Stimulated activated naive B cell treated with anti-CD40 and anti-IgM and Interleukin-4, amounts not matched to agents 10 μg/mL and 1 μg/mL and 100 μg/mL, for 72 hours (primary cell): Measurements from ENCODE around the gene EXOC2.
A peak's percentile ranks its signal among the peaks of the same experiment; 100 is the strongest.
"Not testable (repeated sequence)": the region's sequence is repeated elsewhere in the genome, so short reads cannot be mapped to it uniquely, and the experiment has no call there.

Source experiments
- ATAC-seq, 2 donors: fragments of 150-1000 bp; cut with Tn5 transposase; replicated peaks; 2 replicates each; pipeline ENCODE4 v1.10.0; 2021; ENCODE audit warnings: moderate library complexity in 1 of 2
- DNase-seq: peaks from one replicate; pipeline ENCODE4 v3.0.0; 2021
- H3K27ac Mint-ChIP-seq: one replicate; pipeline ENCODE4 v1.8.0; 2022; ENCODE audit warnings: mild to moderate bottlenecking, mixed read lengths
- H3K27me3 Mint-ChIP-seq, 2 donors: one replicate each; pipeline ENCODE4 v1.8.0; 2022; ENCODE audit warnings: mixed read lengths in 2 of 2
- H3K36me3 Mint-ChIP-seq, 2 donors: one replicate each; pipeline ENCODE4 v1.8.0; 2022; ENCODE audit warnings: mixed read lengths in 2 of 2, mild to moderate bottlenecking in 1 of 2
- H3K4me1 Mint-ChIP-seq, 2 donors: one replicate each; pipeline ENCODE4 v1.8.0; 2022; ENCODE audit warnings: mixed read lengths in 2 of 2, mild to moderate bottlenecking in 1 of 2
- H3K4me3 Mint-ChIP-seq, 2 donors: one replicate each; pipeline ENCODE4 v1.8.0; 2022; ENCODE audit warnings: mild to moderate bottlenecking in 2 of 2, mixed read lengths in 2 of 2, moderate library complexity in 1 of 2
- H3K9me3 Mint-ChIP-seq, 2 donors: one replicate each; pipeline ENCODE4 v1.8.0; 2022; ENCODE audit warnings: mixed read lengths in 2 of 2, mild to moderate bottlenecking in 1 of 2

EXOC2 gene

DNA sequence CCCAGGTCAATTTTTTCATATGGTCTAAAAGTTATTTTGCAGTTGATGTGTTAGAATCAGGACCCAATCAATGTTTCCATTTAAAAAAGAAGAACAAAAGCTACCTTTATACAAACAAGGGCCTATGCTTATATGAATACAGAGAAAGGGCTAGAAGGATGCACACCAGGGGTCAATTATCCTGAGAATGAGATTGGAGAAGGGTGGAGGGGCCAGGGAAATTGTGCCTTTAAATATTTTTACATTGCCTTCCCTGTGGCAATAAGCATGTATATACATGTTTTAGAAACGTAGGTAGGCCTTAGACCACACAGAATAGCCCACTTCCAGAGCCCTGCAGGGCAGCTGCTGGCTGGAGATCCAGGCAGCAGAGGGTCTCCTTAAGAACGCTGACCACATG, 12.7 kb downstream of the EXOC2 start:
- peaks cover 7 to 25% of the 10 kb centered on the region in 2 donors for H3K36me3 Mint-ChIP-seq
- DNase-seq: no peak
- no peaks in the 10 kb centered on the region for H3K27me3 Mint-ChIP-seq
- peaks cover 26 to 51% of the 10 kb centered on the region in 2 donors for H3K4me1 Mint-ChIP-seq
- no peak for ATAC-seq
- no peak overlapping the region for H3K27ac Mint-ChIP-seq
- no peak overlapping the region for H3K4me3 Mint-ChIP-seq
- H3K9me3 Mint-ChIP-seq: no peaks in the 10 kb centered on the region

DNA sequence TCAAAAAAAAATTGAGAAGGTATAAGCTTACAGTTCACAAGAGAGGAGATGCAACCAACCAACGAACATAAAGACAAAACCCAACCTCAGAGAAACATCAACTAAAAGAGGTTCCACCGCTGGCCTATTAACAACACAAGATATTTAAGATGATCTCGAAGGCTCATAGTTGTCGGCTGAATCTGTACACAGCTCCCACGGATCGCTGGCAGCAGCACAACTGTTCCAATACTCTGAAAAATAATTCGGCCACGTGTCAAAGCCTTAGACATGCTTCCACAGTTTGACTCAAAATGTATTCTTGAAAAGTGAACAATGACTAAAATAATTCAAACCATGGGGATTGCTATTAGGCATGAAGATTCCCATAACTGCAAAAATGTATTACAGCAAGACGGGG, 13.7 kb downstream of the EXOC2 start:
- H3K9me3 Mint-ChIP-seq: no peaks in the 10 kb centered on the region
- DNase-seq (no peak), ATAC-seq (no peak)
- H3K4me1 Mint-ChIP-seq: peaks cover 28 to 54% of the 10 kb centered on the region in 2 donors
- no peaks in the 10 kb centered on the region for H3K27me3 Mint-ChIP-seq
- H3K27ac Mint-ChIP-seq: no peak overlapping the region
- peaks cover 9 to 20% of the 10 kb centered on the region in 2 donors for H3K36me3 Mint-ChIP-seq
- H3K4me3 Mint-ChIP-seq: no peak overlapping the region

DNA sequence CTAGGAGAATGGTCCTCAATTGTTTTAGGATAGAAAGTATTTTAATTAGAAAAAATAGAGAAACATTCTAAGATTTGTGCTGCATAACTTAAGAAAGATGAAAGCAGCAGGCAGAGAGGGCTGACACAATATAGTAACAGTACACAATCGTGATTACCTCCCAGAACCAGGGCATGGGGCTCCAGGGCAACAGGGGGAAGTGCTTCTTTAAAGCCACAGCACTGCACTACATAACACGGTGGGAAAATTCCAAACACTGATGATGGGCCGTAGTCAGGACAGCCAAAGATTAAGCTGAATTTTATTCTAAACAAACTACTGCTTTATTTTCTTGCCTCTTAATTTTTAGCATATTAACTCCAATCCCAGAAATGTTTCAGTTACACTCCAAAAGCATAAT, 14.4 kb downstream of the EXOC2 start:
- Mint-ChIP-seq H3K9me3 (no peaks in the 10 kb centered on the region), H3K27me3 (no peaks in the 10 kb centered on the region), H3K4me3 (no peak overlapping the region), H3K4me1 (peaks cover 24 to 46% of the 10 kb centered on the region in 2 donors), H3K27ac (no peak overlapping the region), H3K36me3 (peaks cover 9 to 17% of the 10 kb centered on the region in 2 donors)
- DNase-seq (no peak), ATAC-seq (no peak)

DNA sequence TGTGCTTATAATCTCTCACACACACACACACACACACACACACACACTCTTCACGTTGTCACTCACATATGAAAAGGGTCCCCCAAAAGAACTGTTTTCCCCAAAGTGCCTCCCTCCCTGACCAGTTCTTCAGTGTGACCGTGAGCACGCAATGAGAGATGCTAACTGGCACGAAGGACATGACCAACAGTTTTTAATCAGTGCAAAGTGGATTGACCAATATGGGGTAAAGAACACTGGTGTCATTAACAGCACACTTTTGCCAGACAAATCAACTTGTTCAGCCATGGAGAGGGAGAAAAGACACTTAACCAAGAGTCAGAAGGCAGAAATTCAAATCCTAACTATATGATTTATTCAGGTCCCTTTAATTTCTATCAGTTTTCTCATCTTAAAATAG, 15.0 kb downstream of the EXOC2 start:
- no peak for DNase-seq
- no peaks in the 10 kb centered on the region for H3K9me3 Mint-ChIP-seq
- no peaks in the 10 kb centered on the region for H3K27me3 Mint-ChIP-seq
- H3K4me3 Mint-ChIP-seq: no peak overlapping the region
- H3K36me3 Mint-ChIP-seq: peaks cover 9 to 15% of the 10 kb centered on the region in 2 donors
- H3K4me1 Mint-ChIP-seq: peaks cover 22 to 40% of the 10 kb centered on the region in 2 donors
- H3K27ac Mint-ChIP-seq: no peak overlapping the region
- no peak for ATAC-seq

DNA sequence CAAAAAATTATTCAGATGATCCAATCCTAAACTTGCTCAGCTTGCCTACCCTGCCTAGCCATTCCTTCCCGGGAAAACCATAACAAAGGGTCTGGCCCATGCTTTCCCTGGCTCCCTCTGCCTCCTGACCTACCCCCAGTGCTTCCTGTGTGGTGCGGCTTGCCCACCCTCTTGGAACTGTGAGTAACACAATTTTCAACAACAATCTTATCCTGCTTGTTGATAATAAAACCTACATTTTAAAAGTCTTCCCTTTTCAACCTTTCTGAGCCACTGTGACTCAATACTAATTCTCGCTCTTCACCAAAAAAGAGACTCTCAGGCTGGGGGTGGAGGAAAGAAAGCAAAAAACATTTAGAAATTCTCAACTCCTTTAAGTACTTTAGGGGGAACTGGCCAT, 18.0 kb downstream of the EXOC2 start:
- Mint-ChIP-seq H3K4me3 (no peak overlapping the region), H3K27ac (no peak overlapping the region), H3K9me3 (peaks cover 6 to 7% of the 10 kb centered on the region in 2 donors), H3K4me1 (peaks cover 11 to 22% of the 10 kb centered on the region in 2 donors), H3K27me3 (no peaks in the 10 kb centered on the region), H3K36me3 (peaks cover 14 to 18% of the 10 kb centered on the region in 2 donors)
- DNase-seq: no peak
- ATAC-seq: no peak

DNA sequence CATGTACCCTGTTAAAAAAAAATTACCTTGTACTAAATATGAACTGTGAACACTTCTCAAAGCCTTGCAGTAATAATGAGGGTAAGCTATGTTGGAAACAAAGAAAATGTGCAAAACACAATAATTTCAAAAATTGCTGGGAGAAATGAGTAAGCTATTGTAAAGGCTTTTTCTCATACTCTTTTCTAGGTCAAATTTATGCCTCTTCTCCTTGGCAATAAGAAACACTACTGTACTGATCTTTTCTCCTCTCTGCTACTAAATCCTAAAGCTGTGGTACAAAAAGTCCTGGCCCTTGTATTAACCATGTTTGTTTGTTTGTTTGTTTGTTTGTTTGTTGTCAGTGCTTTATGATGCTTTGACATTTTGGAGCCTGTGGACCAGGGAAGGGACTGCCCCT, 18.5 kb downstream of the EXOC2 start:
- H3K27ac Mint-ChIP-seq: no peak overlapping the region
- peaks cover 6 to 7% of the 10 kb centered on the region in 2 donors for H3K9me3 Mint-ChIP-seq
- DNase-seq (no peak), ATAC-seq (no peak)
- no peaks in the 10 kb centered on the region for H3K27me3 Mint-ChIP-seq
- peaks cover 14 to 17% of the 10 kb centered on the region in 2 donors for H3K36me3 Mint-ChIP-seq
- H3K4me1 Mint-ChIP-seq: peaks cover 12 to 17% of the 10 kb centered on the region in 2 donors
- no peak overlapping the region for H3K4me3 Mint-ChIP-seq

DNA sequence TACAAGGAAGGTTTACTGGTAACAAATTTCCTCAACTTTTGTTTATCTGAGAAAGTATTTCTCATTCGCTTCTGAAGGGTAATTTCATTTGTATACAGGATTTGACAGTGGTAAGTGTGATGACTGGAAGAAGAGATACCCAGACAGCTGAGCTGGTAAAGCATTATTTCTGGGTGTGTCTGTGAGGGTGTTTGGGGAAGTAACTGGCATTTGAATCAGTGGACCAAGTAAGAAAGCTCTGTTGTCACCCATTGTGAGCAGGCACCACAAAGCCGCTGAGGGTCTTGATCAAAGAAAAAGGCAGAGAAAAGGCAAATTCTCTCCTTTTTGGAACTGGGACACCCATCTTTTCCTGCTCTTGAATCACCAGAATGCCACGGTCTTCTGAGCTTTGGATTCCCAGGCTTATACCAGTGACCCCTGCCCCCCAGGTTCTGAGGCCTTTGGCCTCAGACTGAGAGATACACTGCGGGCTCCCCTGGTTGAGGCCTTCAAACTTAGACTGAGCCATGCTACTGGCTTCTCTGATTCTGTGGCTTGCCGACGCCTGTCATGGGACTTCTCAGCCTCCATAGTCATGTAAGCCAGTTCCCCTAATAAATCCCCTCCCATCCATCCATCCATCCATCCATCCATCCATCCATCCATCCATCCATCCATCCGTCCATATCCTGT, 25.5 kb downstream of the EXOC2 start:
- peak; percentile 14 for DNase-seq
- no peaks in the 10 kb centered on the region for H3K27me3 Mint-ChIP-seq
- peaks cover 13 to 20% of the 10 kb centered on the region in 2 donors for H3K36me3 Mint-ChIP-seq
- H3K27ac Mint-ChIP-seq: peak overlapping the region; percentile 59
- H3K4me1 Mint-ChIP-seq: peaks cover 31 to 41% of the 10 kb centered on the region in 2 donors
- ATAC-seq: peak in 1 of 2 donors; percentile 99
- H3K4me3 Mint-ChIP-seq: peak overlapping the region in 1 of 2 donors; percentile 43
- peaks cover 5 to 15% of the 10 kb centered on the region in 2 donors for H3K9me3 Mint-ChIP-seq

DNA sequence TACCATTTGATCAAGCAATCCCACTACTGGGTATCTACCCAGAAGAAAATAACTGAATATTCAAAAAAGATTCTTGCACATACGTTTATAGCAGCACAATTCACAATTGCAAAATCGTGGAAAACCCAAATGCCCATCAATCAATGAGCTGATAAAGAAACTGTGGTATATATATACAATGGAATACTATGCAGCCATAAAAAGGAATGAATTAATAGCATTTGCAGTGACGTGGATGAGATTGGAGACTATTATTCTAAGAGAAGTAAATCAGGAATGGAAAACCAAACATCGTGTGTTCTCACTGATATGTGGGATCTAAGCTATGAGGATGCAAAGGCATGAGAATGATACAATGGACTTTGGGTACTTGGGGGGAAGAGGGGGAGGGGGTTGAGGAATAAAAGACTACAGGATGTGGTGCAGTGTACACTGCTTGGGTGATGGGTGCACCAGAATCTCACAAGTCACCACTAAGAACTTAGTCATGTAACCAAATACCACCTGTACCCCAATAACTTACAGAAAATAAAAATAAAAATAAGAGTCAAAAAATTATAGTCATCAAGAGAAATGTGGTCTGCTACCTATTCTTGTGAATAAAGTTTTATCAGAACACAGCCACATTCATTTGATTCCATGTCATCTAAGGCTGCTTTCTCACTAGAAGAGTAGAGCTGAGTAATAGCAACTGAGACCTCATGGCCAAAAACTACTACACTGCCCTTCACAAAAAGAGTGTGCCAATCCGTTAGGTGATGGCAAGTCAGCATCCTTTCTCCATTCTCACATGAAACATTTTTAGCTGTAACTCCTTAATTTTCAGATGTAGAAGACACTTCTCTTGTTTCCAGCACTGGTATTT, 27.3 kb downstream of the EXOC2 start:
- H3K4me3 Mint-ChIP-seq: no peak overlapping the region
- no peak overlapping the region for H3K27ac Mint-ChIP-seq
- DNase-seq (no peak), ATAC-seq (no peak)
- peaks cover 0 to 9% of the 10 kb centered on the region in 2 donors for H3K9me3 Mint-ChIP-seq
- H3K4me1 Mint-ChIP-seq: peaks cover 49 to 54% of the 10 kb centered on the region in 2 donors
- no peaks in the 10 kb centered on the region for H3K27me3 Mint-ChIP-seq
- peaks cover 8 to 18% of the 10 kb centered on the region in 2 donors for H3K36me3 Mint-ChIP-seq

DNA sequence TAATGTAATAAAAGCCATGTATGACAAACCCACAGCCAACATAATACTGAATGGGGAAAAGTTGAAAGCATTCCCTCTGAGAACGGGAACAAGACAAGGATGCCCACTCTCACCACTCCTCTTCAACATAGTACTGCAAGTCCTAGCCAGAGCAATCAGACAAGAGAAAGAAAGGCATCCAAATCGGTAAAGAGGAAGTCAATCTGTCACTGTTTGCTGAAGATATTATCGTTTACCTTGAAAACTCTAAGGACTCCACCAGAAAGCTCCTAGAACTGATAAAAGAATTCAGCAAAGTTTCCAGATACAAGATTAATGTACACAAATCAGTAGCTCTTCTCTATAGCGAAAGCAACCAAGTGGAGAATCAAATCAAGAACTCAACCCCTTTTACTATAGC, 29.2 kb downstream of the EXOC2 start:
- Mint-ChIP-seq H3K36me3 (peaks cover 6 to 25% of the 10 kb centered on the region in 2 donors), H3K4me1 (peaks cover 63 to 67% of the 10 kb centered on the region in 2 donors), H3K9me3 (peaks cover 0 to 12% of the 10 kb centered on the region in 2 donors)
- H3K4me3 Mint-ChIP-seq, ATAC-seq, H3K27ac Mint-ChIP-seq, DNase-seq, H3K27me3 Mint-ChIP-seq: not testable (repeated sequence)

DNA sequence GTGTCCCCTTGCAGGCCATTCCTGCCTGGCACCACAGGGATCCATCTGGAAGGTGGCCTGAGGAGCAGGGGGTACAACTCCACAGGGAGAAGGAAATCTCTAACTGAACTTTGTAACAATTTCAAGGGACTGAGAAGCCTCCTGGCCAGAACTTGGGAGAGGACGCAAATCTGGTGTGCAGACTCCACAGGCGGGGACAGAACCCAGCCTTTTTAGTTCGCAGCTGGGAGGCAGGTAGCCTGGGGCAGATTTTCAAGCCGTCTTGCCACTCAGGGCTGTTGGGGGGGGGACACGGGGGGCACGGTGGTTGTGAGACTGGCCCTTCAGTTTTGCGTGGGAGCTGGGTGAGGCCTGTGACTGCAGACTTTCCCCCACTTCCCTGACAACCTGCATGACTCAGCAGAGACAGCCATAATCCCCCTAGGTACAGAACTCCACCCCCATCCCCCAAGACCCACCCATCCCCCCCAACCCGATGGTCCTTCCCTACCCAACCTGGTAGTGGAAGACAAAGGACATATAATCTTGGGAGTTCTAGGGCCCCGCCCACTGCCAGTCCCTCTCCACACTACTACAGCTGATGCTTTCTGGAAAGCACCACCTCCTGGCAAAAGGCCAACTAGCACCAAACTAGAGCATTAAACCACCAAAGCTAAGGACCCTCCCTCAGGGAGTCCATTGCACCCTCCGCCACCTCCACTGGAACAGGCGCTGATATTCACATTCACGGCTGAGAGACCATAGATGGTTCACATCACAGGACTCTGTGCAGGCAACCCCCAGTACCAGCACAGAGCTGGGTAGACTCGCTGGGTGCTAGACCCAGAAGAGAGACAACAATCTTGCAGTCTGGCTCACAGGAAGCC, 33.0 kb downstream of the EXOC2 start:
- ATAC-seq: no peak
- Mint-ChIP-seq H3K36me3 (peaks cover 7 to 34% of the 10 kb centered on the region in 2 donors), H3K4me3 (no peak overlapping the region), H3K4me1 (peaks cover 53 to 72% of the 10 kb centered on the region in 2 donors), H3K27me3 (no peaks in the 10 kb centered on the region), H3K27ac (peak overlapping the region; percentile 87), H3K9me3 (peaks cover 0 to 8% of the 10 kb centered on the region in 2 donors)
- no peak for DNase-seq

DNA sequence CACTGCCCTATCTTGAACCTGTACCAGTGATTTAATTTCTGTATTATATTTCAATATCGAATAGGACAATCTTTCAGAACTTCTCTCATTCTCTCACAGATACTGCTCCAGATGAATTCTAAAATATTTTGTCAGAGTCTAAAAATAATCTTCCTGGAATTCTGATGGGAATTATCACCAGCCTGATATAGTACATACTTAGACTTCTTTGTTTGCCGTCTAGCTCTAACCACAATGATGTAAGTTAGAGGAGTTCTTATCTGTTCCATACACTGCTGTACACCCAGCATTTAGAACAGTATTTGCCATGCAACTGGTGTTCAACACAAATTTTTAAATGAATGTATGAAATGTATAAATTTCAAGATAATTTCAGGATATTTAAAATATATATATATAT, 34.7 kb downstream of the EXOC2 start:
- H3K4me1 Mint-ChIP-seq: peaks cover 41 to 55% of the 10 kb centered on the region in 2 donors
- ATAC-seq (no peak), DNase-seq (no peak)
- no peaks in the 10 kb centered on the region for H3K27me3 Mint-ChIP-seq
- H3K4me3 Mint-ChIP-seq: no peak overlapping the region
- no peak overlapping the region for H3K27ac Mint-ChIP-seq
- H3K36me3 Mint-ChIP-seq: peaks cover 13 to 38% of the 10 kb centered on the region in 2 donors
- peaks cover 0 to 8% of the 10 kb centered on the region in 2 donors for H3K9me3 Mint-ChIP-seq

DNA sequence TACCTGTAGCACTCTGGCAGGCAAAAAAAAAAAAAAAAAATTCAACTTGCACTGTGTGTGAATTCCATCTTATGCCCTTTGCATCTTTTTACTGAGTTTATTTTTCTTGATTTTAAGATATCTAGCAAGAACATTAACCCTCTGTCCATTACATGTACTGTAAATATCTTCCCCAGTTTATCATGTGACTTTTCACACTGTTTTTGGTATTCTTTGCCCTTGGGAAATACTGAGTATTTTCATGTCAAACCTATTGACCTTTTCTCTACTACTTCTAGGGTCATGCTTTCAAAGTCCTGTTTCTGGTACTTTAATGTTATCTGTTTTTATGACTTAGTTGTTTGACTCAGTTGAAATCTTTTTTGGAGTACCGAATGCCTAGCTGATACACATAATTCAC, 35.2 kb downstream of the EXOC2 start:
- Mint-ChIP-seq H3K27me3 (no peaks in the 10 kb centered on the region), H3K9me3 (peaks cover 0 to 8% of the 10 kb centered on the region in 2 donors), H3K4me3 (no peak overlapping the region), H3K36me3 (peaks cover 13 to 38% of the 10 kb centered on the region in 2 donors), H3K27ac (no peak overlapping the region), H3K4me1 (peaks cover 36 to 50% of the 10 kb centered on the region in 2 donors)
- ATAC-seq: no peak
- DNase-seq: no peak

DNA sequence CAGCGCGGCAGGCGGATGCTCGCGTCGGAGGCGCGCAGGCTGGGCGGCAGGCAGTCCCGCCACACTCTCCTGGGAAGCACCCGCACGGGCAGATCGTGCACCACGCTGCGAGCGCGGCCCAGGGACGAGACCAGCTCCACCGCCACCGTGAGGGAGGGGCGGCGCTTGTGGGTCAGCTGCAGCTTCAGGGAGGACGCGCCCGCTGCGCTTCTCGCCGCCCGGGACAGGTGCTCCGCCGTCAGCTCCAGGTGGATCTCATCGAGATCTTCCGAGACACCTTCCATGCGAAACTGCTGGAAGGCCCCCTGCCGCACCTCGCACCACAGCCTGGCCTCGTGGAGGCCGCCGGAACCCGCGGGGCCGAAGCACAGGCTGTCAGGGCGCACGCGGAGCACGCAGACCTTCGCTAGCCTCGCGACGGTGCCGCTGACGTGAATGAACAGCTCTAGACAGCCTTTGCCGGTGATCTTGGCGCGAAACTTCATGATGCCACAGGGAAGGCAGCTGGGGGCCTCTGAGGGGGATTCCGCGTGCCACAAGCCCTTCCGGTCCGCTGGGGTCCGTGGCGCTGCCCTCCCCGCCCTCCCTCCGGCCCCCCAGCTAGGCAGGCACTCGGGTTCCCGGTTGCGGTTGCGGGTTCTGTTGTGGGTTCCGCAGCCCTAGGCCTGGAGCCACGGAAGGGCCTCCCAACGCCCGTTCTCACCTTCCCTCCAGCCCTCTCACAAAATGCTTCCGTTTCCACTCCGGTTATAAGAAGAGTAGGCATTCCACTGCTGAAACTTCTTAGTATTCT, 36.3 kb downstream of the EXOC2 start, which contains the start of gene HUS1B:
Gene HUS1B, minus strand, starts transcription at position 641 of the 793 bp plus-strand sequence. Its CDS starts 156 bp downstream, at position 485.
- Mint-ChIP-seq H3K36me3 (peaks cover 13 to 38% of the 10 kb centered on the region in 2 donors), H3K27ac (no peak within 1 kb of the TSS), H3K27me3 (no peaks in the 10 kb centered on the region), H3K4me1 (peaks cover 29 to 39% of the 10 kb centered on the region in 2 donors), H3K9me3 (peaks cover 0 to 8% of the 10 kb centered on the region in 2 donors), H3K4me3 (no peak within 1 kb of the TSS)
- DNase-seq (no peak), ATAC-seq (no peak)
